Measurements from ENCODE around the gene CHD5.

Gene CHD5

DNA sequence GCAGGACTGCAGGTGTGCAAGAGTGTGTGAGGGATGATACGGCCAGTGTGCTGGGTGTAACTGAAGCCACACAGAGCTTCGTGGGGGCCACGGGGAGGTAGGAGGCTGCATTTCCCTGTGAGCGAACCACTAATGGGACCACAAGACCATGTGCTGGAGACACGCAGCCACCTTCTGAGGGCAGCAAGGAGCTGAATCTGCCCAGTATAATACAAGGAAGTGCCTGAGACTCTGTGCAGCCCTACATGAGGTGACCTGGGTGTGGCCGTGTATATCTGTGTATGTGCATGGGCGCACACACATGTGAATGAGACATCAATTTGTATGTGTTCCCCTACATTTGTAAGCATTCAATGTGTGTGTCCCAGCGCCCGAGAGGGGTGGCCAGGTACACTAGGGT is 50.8 kb downstream of the CHD5 start:
- DNase-seq: no peak

DNA sequence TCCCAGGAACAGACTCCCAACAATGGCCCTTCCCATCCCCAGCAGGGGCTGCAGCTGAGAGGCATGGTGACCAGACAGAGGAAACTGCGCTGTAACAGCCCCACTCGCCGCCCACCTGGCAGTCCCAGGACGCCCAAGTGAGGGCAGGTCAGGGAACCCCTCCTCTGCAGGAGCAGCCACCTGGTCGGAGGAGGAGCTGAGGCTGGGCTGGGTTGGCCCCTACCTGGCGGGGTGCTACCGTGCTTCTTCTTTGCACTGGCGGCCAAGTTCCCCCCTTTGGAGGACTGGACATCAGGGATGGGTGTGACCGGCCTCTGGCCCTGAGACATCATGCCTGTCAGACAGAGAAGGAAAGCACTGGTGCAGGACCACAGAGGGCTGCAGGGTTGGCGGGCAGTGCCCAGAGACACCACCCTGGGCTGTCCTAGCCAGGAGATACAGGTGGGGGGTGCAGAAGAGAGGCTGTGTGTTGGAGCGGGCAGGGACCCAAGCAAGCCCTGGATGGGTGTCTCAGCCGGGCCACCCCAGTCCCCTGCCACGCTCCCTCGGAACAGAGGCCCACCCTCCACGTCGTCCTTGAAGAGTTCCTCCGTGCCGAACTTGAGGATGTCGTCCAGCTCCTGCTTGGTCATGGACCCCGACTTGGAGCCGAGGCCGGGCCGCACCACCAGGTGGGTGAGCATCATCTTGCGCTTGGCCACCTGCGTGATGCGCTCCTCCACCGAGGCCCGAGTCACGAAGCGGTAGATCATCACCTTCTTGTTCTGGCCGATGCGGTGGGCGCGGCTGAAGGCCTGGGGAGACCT is 51.6 kb downstream of the CHD5 start:
- DNase-seq: no peak

DNA sequence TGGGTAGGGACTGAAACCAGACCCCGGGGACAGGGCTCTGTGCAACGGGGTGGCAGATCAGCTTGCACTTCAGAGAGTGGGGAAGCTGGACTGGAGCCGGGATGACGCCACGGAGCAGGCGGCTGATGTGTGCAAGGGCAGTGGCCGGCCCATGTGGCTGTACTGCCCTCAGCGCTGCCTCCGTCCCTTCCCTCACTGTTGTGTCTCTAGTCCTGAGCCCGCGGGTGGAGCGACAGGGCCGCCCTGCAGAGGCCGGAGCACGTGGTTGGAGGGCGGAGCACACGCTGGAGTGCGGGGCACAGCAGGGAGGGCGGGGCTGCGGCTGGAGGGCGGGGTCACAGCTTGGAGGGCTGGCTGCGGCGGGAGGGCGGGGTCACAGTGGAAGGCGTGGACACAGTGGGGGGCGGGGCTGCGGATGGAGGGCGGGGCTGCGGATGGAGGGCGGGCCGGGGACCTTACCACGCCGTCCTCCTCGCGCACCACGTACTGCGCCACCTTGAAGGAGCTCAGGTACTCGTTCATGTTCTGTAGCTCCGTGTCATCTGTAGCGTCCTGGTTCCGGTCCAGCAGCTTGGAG is 52.4 kb downstream of the CHD5 start:
- DNase-seq: no peak

DNA sequence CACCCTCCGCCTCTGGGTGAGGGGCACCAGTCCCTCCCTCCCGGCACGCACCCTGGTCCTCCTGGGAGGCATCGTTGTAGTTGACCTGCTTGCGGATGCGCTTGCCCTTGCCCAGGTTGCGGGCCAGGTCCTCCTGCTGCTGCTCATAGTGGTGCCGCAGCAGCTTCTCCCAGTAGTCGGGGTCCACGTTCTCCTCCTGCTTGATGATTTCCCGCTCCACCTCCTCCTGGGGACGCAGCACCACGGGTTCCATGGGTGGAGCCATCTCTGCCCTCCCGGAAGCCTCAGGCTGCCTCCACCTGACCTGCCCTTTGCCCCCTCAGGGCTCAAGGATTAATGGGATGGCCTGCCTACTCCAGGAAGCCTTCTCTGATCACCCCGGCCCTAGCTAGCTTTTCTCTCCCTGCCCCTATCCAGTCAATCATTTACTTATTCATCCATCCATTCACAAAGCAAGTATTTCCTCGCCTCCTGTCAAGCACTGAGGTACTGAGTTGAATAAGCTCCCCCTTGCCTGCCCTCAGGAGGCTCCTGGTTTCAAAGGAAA is 53.5 kb downstream of the CHD5 start:
- DNase-seq: no peak

DNA sequence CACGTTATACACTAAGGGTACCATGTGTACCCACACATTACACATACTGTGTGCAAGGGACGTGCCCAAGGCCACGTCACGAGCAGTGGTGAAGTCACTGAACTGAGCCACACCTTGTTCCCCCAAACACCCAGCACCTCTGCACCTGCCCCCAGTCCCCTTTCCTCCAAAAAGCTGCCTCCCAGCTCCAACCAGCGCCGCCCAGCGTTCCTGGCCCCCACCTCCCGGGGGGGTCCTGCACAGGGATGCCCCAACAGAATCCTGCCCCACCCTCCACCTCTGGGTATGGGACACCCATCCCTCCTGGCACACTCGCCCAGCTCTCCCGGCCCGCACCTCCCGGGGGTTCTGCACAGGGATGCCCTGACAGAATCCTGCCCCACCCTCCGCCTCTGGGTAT is 54.1 kb downstream of the CHD5 start:
- DNase-seq: no peak

DNA sequence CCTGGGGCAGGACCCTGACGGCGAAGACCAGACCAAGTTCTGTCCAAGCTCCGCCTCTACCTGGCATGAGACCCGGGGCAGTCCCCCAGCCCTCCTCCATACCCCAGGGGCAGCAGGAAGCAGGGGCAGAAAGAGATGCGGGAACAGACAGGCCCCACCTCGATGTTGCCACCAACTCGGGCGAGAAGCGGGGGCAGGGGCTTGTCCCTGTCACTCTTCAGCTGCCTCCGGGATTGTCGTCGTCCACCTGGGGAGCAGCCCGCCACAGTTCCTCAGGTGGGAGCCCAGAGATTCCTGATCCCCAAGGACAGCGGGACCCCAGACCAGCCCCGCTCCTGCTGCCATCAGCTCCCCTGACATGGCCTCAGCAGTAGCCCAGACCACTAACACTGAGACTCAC is 54.8 kb downstream of the CHD5 start:
- no peak for DNase-seq

DNA sequence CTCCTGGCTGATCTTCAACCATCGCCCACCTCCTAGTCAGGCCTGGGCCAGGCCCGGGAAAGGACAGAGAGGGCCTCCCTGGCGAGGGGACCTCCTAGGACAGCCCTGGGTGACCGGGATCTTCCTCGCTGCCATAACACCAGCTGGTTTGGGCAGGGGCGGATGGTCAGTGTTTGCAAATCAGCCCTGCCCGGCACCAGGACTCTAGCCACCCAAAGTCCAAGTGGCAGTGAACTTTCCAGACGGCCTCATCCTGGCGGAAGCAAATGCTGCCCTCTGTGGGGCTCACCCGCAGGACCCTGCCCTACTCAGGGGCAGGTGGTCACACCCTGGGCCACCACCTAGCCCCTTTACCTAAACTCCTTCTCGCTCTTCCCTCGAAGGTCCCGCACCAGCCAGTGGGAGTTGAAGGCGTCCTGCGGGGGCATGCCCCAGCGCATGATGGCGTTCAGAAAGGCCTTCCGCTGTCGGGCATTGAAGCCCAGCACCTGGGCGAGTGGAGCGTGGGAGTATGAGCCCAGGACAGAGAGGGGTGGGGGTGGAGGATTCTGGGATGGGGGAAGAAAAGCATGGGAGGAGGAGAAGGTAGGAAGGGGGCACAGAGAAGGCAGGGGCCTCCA is 55.3 kb downstream of the CHD5 start:
- no peak for DNase-seq

DNA sequence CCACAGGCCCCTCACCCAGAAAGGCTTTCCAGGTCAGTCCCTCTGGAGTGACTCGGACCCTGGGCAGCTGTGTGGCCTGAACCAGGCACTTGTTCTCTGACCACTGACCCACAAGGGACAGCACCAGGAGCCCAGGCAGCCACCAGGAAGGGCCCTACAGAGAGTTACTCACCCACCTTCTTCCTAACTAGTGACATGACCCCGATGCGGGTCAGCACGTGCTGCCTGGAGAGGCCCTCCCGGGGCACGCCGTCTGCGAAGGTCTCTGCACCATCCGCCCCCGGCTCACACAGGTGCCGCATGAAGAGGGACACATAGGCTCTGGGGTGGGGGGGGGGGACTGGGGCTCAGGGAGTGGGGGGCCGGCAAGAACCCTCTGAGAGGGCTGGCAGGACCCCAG is 55.8 kb downstream of the CHD5 start:
- DNase-seq: no peak

DNA sequence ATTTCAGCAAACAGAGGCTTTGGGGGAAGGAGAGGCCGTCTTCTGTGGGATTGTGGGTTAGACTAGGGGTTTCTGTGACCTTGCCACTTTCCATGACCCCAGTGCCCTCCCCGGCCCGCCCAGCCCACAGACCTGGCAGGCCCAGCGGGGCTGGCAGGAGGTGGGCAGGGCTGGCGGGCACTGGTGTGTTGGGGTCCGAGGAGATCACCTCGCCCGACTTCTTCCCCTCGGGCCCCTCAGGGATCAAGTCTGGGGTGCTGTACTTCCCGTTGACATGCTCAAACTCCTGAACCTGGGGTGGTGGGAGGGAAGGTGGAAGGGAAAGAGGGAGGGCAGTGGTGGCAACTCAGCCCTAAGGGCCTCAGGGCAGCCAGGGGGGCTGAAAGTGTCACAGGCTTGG is 56.3 kb downstream of the CHD5 start:
- no peak for DNase-seq

DNA sequence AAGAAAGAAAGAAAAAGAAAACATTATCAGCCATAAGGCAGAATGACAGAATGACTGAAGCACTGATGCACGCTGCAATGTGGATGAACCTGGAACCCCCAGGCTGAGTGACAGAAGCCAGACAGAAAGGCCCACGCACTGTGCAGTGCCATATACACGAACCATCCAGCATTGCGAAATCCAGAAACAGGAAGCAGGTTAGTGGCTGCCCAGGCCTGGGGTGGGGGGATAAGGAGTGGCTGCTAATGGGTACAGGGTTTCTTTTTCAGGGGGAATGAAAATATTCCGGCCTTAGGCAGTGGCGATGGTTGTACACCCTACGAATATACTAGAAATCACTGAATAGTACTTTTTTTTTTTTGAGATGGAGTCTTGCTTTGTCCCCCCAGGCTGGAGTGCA is 57.0 kb downstream of the CHD5 start:
- no peak for DNase-seq

DNA sequence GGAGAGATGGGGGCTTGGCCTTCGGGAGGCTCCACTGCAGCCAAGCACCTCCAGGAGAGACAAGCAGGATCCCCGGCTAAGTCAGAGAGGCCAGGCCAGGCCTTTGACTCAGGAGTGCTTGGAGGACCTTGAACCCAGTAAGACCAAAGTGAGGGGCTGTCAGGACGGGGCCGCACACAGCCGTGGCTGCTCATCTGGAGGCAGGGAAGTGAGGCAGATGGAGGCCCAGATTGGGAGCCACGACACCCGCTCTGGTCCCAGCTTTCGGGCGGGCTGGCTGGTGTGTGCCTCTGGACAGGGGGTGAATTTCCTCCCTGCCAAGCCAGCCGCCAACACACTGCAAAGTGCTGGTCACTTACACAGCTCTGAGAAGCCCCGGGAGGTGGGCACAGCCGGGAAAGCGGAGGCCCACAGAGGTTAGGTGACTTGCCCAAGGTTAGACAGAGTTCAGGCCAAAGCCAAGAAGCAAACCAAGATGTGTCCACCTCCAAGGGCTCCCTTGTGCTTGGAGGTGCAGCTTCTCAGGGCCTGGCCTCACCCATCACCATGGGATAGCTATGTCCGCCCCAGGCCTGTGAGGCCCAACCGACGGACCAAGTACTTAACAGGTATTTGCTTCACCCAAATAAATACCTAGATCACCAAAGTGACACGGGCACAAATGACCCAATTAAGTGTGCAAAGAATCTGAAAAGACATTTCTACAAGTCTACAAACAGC is 58.3 kb downstream of the CHD5 start:
- DNase-seq: no peak

DNA sequence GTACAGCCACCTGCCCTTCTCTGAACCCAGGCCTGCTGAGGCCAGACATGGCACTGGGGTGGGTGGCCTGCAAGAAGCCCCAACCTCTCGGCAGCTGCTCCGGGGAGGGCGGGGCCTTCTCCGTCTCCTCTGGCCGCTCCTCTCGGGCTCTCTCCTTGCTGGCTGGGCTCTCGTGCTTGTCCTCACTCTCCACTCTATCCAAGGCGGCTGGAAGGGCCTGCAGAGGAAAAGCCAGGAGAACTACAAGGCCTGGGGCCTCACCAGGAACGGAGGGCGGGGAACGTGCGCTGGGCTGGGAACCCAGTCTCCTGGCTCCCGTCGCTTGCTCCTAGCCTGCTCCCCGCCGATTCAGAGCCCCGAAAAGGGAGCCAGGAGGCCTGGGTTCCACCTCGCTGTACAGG is 59.1 kb downstream of the CHD5 start:
- no peak for DNase-seq

DNA sequence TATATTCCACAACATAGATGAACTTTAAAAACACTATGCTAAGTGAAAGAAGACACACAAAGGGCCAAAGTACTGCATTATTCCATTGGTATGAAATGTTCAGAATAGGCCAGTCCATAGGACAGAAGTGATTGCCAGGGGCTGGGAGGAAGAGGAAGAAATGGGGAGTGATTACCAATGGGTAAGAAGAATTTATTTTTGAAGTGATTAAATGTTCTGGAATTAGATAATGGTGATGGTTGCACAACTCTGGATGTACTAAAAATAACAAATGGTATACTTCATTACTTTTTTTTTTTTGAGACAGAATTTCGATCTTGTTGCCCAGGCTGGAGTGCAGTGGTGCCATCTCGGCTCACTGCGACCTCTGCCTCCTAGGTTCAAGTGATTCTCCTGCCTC is 61.7 kb downstream of the CHD5 start:
- DNase-seq: no peak

DNA sequence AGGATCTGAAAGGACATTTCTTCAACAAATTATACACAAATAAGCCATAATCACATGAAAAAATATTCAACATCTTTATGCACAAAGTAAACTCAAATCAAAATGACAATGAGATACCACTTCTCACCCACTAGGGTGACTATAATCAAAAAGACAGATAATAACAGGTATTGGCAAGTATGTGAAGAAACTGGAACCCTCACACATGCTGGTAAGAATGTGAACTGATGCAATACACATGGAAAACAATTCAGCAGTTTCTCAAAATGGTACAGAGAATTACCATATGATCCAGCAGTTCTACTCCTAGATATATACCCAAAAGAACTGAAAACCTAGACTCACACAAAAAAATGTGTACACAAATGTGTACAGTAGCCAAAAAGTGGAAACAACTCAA is 62.5 kb downstream of the CHD5 start:
- DNase-seq: no peak

DNA sequence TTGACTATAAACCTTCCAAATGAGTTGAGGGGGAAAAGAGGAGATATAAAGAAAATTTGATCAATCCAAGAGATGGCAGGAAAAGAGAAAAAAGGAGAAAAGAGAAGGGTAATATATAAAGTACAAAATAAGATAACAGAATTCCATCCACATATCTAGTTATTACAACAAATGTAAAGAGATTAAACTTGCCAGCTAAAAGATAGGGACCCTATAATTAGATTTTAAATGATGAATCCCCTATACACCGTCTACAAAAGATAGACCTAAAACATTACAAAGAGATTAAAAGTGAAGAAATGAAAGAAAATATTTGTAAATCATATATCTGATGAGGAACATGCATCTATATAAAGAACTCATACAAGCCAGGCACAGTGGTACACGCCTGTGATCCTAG is 63.1 kb downstream of the CHD5 start:
- no peak for DNase-seq

DNA sequence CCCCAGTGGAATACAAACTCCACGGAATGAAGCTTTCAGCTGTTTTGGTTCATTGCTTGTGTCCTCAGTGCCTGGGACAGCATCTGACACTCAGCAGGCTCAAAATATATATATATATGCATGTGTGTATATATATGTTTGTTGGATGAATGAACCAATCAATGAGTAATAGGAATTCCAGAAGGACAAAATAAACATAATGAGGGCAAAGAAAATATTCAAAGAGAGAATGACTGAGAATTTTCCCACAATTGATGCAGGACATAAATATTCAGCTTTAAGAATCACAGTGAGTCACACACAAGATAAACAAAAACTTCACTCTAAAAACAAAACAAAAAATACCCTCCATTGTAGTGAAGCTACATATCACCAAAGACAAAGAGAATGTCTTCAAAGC is 64.0 kb downstream of the CHD5 start:
- no peak for DNase-seq

DNA sequence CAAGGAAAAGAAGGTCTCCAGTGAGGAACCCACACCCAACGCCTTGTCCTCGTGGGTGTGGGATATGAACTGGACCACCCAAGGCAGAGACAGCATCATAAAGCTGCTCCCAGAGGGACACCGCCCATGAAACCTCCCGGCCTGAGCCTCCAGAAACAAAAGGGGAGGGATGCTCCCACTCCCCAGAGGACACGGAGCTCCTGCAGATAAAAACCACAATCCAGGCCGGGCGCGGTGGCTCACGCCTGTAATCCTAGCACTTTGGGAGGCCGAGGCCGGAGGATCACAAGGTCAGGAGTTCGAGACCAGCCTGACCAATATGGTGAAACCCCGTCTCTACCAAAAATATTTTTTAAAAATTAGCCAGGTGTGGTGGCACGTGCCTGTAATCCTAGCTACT is 66.4 kb downstream of the CHD5 start:
- no peak for DNase-seq

DNA sequence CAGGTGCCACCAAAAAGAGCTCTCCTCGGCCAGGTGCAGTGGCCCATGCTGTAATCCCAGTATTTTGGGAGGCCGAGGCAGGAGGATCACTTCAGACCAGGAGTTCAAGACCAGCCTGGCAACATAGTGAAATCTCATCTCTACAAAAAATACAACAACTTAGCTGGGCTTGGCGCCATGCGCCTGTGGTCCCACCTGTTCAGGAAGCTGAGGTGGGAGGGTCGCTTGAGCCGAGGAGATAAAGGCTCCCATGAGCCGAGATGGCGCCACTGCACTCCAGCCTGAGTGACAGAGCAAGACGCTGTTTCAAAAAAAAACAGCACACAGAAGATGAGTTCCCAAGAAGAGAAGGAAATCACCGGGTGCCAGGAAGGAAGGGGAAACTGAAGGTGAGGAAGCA is 67.0 kb downstream of the CHD5 start:
- no peak for DNase-seq

DNA sequence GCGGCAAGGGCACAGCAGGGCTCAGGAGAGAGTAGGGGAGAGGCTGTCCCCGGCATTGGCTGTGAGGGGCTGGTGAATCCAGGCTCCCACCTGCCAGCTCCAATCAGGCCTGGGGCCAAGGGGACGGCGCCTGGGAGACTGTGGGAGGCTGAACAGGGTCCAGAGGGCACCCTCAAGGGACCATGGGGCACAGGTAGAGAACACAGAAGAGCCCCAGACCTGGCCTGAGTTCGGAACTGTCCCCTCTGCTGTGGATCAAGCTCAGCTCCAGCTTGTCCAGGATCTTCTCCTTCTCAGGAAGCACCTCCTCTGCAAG is 67.5 kb downstream of the CHD5 start:
- no peak for DNase-seq

DNA sequence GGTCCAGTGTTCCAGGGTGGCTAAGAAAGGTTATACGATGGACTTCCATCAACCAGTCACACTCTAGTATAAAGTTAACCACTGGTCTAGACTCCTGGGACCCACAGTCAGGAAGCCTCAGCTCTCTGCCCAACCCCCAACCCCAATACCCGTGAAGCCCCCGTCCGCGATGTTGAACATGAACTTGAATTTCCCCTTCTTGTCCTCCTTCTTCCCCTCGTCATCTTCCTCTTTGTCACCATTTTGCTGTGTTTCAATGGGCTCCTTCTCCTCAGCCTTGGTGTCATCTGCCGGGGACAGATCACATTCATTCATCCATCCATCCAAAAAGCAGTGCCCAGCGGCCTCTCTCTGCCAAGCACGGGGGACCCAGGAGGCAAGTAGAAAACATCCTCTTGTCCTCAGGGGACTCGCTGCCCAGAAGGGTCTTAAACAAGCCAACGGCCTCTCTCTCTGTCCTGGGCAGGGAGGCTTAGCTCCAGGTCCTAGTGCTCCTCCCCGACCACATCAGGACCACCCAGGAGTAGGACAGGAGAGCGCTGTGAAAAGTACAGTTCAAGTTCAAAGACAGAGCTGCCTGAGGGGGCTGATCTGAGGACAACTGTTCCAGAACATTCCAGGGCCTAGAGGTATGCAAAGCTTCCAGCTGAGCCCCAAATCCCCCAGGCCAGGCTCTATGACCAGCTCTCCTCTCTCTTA is 68.0 kb downstream of the CHD5 start:
- DNase-seq: no peak

DNA sequence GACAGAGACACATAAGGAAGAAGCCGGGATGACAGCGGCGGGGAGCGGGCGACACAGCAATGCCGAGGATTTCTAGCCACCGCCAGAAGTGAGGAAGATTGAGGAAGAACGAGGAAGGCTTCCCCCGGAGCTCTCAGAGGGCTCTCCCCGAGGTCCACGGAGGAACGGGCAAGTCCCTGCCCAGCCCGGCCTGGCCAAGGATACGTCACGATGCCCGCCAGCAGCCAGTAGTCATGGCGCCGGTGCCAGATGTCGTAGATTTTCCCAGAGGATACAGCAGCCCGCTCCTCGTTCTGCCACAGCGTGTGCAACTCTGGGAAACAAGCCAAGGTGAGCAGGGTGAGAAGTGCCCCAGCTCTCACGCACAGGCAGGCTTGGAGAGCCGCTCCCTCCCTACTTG is 68.5 kb downstream of the CHD5 start:
- no peak for DNase-seq

DNA sequence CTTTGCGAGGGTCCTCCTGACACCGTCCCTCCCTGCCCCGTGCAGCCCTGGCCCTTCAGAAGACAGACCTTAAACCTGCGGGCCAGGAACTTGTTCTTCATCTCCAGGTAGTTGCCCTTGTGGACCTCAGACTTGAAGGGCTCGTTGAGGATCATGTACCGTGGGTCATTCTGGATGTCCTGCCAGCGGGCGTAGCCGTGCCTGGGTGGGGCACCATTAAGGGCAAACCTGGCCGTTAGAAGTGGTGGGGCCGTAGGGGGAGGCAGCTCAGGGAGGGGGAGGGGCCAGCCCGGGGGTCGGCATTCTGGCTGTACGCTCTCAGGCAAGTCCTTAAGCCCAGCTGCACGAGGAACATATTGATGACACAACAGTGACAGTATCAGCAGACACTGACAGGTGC is 69.8 kb downstream of the CHD5 start:
- DNase-seq: no peak

DNA sequence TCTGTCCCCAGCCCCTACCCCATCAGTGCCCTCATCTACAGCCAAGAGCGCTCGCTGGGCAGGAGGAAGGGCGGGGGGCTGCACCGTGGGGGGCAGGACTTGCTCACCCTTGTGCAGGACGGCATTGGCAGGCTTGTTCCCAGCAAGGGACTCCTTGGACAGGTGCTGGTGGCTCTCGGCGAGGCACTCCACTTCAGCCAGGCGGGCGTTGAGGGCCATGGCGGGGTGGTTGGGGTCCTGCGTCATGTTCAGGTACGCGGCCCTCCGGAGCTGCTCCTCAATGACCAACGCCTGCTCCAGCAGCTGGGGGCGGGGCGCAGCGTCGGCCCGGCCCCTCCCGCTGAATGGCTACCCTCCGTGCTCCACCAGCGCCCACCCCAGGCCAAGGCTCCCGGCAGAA is 70.4 kb downstream of the CHD5 start:
- no peak for DNase-seq
